ENCODE results near the gene OR5B17.
"Not testable (repeated sequence)": the region's sequence is repeated elsewhere in the genome, so short reads cannot be mapped to it uniquely, and the experiment has no call there.

The OR5B17 gene

GRCh38 chr11:58358969-58359368 is at the start of gene OR5B17:
TSS of gene OR5B17 (minus strand) at chr11:58359069. CDS start at chr11:58359069, 0 bp downstream.
- no peak for DNase-seq

DNA sequence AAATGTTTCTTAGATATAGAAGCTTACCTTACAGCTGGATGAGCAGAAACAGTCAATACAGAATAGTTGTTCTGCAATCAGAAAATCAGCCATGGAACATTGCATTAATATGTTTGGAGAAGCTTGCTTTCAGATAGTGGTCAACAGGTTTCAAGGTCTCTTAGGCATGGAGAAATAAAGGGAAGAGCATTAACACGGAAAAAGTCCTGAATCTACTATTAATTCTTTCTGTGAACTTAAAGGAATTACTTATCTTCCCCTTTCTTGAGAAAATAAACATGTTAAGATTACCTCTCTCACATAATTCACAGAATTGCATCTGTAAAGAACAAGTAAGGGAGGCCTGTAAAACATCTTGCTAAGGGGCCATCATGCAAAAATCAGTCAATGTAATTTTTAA is 47.9 kb upstream of the OR5B17 start, which contains the start of gene OR5B3:
OR5B3 (minus strand) TSS at position 101 of the 400 bp plus-strand sequence. CDS start 3,465 bp downstream, outside the sequence.
- DNase-seq = no peak

DNA sequence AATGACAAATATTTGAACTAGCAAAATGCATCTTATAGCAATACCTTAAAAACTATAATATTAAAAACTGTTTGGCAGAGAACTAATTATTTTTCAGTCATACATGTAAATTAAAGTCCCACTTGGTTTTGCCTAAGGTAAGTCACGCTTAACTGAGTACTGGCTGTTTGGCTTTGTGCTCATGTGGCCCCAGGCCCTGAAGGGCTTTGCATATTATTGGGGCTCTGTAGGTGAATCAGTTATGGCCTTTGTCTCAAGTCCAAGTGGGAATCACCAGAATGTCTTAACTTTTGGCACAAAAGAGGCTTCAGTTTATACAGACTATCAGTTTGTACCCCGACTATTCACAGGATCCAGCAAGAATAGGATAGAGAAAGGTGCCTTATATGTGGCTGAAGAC is 40.8 kb upstream of the OR5B17 start:
- DNase-seq = not testable (repeated sequence)

DNA sequence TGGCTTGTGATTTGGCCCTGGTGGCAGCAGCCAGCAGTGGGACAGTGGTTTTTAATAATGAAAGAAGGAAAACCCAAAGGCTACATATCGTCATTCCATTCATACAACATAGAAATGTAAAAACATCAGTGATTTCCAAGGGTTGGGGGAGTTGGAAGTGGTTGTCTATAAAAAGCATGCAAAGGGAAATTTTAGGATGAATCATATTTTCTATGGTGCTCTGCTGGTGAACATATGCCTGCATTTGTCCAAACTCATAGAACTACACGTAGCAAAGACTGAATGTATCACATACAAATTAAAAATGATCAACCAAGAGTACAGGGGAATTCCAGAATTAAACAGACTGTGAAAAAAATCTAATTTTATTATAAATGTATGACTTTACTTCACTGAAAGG is 36.7 kb upstream of the OR5B17 start:
- DNase-seq = no peak

DNA sequence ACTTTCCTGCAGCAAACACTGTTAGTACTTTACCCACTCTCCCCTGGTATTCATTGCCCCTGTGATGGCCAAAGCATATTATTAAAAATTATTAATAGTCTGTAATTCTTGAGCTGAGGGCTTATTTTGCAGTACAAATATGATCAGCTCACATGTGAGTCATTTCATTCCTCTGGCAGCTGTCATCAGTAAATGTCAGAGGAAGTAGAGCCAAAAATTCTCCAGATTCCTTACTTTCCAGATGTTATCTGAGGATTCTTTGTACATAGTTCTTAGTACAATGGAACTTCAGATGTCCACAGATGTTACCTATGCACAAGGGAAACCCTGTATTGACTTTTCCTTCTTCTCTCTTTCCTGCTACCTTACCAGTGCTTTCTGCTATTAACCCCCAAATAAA is 35.3 kb upstream of the OR5B17 start:
- no peak for DNase-seq

- no peak for DNase-seq
Measured at GRCh38 chr11:58392746-58393145, 33.9 kb upstream of the OR5B17 start.

GRCh38 chr11:58391879-58392278 is 33.0 kb upstream of the OR5B17 start:
- no peak for DNase-seq

- no peak for DNase-seq
Measured at GRCh38 chr11:58390551-58391063, 31.7 kb upstream of the OR5B17 start.

- no peak for DNase-seq
Measured at GRCh38 chr11:58354727-58355126, 4.1 kb downstream of the OR5B17 start.

GRCh38 chr11:58345204-58345603 is 13.7 kb downstream of the OR5B17 start:
- DNase-seq = no peak

DNA sequence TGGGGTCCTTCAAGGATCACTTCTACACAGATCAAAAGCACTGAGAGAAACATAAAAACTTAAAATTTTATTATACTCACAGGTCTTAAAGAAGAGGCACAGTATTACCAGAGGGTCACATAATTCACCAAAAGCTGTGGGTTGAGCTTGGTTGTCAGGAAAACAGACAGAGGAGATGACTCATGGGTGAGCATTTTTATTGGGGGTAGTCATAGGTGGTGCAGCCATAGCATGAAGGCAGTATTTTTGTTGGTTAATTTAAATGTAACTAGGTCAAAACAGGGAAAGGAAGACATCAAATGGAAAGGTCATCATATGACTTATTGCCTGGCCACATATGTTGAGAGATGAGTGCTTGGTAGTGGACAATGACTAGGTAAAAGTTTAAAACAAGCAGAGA is 24.2 kb downstream of the OR5B17 start:
- no peak for DNase-seq

DNA sequence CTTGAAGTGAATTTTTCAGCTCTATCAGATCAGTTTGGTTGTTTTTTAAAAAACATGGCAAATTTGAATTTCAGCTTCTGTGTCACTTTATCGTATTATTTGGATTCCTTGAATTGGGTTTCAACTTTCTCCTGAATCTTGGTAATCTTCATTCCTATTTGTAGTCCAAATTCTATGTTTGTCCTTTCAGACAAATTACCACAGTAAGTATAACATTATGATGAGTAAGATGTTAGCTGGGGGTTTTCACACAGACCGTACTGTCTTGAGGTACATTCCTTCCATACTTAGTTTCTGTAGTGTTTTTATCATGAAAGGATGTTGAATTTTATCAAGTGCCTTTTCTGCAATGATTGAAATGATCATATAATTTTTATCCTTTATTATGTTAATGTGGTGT is 28.0 kb downstream of the OR5B17 start:
- DNase-seq = no peak

DNA sequence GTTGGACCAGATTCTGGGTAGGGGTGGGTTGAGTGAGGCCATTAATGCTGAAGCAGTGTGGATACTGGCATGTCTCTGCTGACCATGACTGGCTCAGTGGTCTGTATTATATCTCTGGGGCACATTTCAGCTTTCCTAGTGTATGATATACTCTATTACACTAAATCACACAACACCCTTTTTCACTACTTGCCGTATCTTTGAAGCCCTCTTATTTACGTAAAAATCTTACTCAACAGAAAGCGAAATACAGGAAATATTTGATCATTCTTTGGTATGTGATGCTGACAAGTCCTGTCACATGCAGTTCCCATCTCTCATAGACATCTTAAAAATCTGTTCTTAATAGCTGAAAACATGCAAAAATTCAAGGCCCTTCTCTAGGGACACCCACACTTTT is 40.3 kb downstream of the OR5B17 start:
- no peak for DNase-seq

GRCh38 chr11:58316142-58316541 is 42.7 kb downstream of the OR5B17 start:
- no peak for DNase-seq
